NCI-H774 (cell line): Measurements from ENCODE around the gene RNF212B.
"Not testable (repeated sequence)": the region's sequence is repeated elsewhere in the genome, so short reads cannot be mapped to it uniquely, and the experiment has no call there.

Experiments used
- DNase-seq: peaks from one replicate; lab custom pipeline; 2025; lab: John Stamatoyannopoulos, UW

Gene RNF212B, protein sequence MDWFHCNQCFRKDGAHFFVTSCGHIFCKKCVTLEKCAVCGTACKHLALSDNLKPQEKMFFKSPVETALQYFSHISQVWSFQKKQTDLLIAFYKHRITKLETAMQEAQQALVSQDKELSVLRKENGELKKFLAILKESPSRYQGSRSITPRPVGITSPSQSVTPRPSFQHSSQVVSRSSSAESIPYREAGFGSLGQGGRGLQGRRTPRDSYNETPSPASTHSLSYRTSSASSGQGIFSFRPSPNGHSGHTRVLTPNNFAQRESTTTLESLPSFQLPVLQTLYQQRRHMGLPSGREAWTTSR

DNA sequence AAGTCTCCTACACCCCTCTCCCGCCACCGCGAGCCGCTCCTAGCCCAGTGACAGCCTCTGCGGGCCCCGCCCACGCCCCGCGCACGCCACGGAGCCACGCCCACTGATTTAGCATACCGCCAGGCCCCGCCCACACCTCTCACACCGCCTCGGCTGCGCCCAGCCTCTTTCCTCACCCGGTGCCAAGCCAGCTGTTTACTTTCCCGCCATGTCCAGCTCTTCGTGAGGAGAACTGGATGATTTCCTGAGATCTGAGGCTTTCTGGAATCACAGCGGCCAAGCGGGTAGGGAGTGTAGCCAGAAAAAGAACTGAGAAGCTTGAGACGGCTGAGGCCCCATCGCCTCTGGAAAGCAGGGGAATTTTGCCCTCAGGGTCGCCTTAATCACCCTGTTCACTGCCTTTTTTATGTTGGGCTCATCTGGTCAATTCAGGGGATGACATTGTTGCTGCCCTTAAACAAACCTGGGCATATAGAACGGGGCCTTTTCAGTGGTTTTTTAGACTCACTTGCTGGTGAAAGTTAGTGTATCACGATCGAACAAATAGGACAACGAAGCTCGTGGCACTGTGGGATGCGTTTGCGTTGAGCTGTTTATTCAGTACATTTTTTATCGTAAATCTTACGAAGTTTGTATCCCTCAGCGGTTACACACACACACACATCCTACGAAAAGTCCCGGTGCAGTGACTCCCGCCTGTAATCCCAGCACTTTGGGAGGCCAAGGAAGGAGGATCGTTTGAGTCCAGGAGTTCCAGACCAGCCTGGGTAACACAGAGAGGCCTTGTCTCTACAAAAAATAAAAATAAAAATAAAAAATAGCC, at the start of gene RNF212B:
Gene RNF212B (plus strand): TSS at position 165 of the 823 bp plus-strand sequence. CDS start 2,410 bp downstream, outside the sequence.
- peak; percentile 82 for DNase-seq

DNA sequence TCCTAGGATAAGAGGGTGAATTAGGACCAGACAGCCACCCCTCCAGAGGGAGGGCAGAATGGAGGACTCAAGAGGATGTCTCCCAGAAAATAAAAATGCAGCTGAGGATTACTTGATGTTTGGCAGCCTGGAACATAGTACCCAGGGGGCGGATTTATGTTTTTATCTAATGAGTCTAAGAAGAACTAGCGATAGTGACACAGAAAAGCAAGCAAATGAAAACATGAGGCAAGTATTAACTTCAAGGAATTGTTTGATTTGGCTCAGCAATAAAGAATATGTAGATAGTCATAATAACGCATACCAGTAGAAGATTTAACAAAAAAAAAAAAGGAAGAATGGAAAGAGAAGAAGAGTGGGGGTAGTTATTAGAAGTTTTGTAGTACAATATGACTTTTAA, 44.3 kb upstream of the RNF212B start:
- no peak for DNase-seq

DNA sequence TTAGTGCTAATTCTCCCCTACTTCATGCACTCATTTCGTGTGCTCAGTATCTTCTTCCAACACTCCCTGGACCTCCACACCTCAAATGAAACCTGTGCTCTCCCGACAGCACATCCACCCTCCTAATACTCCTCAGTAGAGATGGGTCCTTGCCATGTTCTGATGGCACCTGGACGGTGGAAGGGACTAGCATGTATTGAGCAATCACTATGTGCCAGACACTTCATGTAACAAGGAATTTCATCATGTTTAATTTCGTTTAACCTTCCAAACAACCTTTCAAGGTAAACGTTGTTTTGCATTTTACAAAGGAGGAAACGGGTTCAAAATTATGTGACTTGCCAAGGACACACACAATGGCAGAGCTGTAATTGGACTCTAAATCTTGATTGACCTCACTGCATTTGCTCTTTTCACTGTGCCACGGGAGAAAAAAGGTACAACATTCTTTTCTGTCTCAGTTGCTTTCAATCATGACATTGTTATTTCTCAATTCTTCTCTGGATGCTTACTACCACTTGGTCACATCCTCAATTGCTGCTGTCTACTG, 42.1 kb upstream of the RNF212B start:
- DNase-seq, result no peak

DNA sequence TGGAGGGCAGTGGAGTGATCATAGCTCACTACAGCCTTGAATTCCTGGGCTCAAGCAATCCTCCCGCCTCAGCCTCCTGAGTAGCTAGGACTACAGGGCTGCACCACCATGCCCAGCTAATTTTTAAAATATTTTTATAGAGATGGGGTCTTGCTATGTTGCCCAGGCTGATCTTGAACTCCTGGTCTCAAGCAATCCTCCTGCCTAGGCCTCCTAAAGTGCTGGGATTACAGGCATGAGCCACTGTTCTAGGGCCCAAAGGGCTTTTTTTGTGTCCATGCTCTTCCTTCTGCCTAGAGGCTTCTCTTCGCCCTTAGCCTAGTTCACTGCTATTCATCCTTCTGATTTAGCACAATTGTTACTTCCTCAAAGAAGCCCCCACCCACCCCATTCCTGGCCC, 41.2 kb upstream of the RNF212B start:
- not testable (repeated sequence) for DNase-seq

DNA sequence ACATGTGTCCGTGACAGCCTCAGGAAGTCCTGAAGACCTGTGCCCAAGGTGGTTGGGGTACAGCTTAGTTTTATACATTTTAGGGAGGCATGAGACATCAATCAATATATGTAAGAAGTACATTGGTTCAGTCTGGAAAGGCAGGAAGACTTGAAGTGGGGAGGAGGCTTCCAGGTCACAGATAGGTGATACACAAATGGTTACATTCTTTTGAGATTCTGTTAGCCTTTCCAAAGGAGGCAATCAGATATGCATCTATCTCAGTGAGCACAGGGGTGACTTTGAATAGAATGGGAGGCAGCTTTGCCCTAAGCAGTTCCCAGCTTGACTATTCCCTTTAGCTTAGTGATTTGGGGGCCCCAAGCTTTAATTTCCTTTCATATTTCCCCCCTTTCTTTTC, 38.6 kb upstream of the RNF212B start:
- DNase-seq, result not testable (repeated sequence)

DNA sequence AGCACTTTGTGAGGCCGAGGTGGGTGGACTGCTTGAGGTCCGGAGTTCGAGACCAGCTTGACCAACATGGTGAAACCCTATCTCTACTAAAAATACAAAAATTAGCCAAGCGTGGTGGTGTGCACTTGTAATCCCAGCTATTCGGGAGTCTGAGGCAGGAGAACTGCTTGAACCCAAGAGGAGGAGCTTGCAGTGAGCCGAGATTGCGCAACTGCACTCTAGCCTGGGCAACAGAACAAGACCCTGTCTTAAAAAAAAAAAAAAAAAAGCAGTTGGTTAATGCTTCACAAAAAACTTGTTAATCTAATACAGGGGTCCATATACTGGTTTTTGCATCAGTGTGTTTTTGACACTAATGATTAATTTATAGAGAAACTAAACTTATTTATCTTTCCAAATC, 35.7 kb upstream of the RNF212B start:
- no peak for DNase-seq

DNA sequence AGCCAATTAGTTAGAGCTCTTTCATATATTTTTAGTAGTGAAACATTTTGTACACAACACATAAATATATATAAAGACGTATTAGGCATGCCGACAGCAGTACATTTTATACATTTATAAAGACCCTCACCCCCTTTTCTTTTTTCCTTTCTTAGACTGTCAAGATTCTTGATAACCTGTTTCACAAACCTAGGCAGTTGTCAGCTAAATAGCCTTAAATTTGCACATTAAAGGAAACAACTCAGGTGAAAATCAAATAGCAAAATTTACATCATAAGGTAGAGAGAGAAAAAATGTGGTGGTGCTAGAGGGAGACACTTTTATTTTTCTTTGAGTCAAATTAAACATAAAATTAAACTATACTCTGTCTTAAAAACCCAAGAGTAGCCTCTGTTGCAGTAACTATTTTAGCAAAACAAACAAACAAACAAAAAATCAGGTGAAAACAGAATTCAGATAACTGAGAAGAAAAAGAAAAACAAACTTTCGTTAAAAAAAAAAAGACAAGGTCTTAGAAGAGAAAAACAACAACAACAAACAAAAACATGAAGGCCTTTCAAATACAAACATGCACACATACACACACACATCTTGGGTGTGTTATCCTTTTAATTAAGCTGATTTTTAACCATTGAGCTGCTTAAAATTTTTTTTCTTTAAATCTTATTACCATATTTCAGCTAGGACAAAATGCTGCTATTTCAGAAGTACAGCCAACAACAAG, 31.2 kb upstream of the RNF212B start:
- no peak for DNase-seq

DNA sequence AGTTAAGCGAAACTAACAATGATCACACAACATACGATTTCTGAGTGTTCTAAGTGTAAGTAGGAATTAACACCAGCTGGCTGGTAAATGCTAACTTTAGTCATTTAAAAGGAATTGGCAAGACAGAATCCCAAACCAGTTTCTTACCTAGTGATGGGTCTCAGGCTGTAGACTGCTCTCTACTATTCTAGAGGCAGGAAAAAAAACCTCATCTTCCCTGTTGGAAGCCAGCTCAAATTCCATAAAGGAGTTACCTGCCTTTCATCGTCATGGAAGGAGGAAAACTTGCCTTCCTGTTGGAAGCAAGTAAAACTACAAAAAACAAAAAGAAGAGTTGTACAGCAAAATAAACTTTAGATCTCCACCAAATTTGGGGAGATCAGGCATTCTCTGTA, 30.6 kb upstream of the RNF212B start:
- no peak for DNase-seq

DNA sequence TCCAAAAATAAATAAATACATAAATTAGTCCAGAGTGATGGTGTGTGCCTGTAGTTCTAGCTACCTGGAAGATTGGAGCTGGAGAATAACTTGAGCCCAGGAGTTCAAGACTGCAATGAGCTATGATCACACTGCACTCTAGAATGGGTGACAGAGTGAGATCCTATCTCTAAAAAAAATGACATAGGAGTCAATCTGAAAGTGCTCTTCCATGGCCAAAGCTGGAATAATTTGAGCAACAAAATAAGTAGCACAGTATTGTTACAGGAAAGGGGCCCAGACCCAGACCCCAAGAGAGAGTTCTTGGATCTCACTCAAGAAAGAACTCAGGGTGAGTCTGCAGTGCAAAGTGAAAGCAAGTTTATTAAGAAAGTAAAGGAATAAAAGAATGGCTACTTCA, 29.4 kb upstream of the RNF212B start:
- DNase-seq, result no peak

DNA sequence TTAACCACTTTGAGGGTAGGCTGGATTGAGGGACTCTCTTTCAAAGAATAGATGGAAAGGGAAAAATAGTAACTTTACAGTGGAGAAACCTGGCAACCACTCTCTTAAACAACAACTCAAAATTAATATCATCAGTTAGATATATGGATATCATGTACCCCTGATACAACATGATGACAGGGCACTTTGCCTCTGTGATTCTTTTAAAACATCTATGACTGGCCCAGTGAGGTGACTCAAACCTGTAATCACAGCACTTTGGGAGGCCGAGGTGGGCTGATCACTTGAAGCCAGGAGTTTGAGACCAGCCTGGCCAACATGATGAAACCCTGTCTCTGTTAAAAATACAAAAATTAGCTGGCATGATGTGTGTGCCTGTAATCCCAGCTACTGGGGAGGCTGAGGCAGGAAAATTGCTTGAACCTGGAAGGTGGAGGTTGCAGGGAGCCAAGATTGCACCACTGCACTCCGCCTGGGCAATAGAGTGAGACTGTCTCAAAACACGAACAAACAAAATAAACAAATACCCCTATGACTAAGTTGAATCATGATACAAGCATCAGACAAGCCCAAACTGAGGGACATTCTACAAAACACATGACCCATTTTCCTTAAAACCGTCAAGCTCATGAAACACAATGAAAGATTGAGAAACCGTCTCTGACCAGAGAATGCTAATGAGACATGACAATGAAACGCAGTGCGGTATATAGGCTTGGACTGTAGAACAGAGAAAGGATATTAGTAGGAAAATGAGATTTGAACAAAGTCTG, 27.9 kb upstream of the RNF212B start:
- DNase-seq, result no peak

DNA sequence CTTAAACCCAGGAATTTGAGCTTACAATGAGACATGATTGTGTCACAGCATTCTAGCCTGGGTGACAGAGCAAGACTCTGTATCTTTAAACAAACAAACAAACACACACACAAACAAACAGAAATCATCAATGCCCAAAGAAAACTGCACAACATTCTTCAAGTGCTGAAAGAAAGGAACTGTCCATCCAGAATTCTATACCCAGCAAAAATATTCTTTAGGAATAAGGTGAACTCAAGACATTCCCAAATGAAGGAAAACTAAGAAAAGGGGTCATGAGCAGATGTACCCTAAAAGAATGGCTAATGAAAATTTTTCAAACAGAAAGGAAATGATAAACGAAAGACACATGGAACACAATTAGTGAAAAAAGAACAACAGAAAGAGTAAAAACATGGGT, 22.3 kb upstream of the RNF212B start:
- DNase-seq, result no peak

DNA sequence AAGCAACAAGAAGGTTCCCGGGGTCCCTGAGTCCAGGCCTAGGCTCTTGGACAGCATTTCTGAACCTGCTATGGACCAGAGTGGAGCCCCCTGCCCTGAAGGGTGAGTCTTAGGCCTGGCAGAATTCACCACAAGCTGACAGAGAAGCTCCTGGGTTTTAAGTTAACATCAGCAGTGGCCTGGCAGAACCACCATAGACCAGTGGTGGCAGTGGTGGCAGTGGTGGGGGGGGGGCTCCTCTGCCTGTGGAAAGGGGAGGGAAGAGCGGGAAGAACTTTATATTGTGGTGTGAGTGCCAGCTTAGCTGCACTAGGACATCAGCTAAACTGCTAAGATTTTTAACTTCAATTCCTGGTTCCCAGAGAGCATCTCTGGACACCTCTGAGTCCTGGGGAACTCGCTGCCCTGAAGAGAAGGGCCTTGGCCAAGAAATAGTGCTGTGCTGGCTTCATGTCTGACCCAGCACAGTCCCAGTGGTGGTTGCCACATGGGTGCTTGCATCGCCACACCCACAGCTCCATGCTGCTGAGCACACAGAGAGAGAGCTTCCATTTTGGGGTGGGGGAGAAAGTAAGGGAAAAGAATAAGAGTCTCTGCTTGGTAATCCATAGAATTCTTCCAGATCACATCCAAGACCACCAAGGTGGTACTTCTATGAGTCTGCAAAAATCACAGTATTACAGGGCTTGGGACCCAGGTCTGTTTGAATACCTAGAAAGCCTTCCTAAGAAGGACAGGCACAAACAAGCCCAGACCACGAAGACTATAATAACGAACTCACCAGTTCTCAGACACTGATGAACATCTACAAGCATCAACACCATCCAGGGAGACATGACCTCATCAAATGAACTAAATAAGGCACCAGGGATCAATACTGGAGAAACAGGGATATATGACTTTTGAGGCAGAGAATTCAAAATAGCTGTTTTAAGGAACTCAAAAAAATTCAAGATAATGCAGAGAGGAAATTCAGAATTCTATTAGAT, 20.4 kb upstream of the RNF212B start:
- no peak for DNase-seq

DNA sequence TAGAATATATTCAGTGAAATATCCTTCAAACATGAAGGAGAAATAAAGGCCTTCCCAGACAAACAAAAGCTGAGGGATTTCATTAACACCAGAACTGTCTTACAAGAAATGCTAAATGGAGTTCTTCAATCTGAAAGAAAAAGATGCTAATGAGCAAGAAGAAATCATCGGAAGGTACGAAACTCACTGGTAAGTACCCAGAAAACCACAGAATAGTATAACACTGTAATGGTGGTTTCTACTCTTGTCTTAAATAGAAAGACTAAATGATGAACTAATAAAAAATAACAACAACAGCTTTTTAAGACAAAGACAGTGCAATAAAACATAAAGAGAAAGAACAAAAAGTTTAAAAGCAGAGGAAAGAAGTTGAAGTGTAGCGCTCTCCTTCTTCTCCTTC, 18.7 kb upstream of the RNF212B start:
- DNase-seq, result no peak

DNA sequence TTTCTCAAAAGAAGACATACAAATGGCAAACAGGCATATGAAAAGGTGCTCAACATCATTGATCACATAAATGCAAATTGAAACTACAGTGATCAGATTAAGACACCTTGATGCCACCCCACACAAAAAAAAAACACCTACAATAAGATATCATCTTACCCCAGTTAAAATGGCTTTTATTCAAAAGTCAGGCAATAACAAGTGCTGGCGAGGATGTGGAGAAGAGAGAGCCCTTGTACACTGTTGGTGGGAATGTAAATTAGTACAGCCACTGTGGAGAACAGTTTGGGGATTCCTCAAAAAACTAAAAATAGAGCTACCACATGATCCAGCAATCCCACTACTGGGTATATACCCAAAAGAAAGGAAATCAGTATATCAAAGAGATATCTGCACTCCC, 12.8 kb upstream of the RNF212B start:
- not testable (repeated sequence) for DNase-seq

DNA sequence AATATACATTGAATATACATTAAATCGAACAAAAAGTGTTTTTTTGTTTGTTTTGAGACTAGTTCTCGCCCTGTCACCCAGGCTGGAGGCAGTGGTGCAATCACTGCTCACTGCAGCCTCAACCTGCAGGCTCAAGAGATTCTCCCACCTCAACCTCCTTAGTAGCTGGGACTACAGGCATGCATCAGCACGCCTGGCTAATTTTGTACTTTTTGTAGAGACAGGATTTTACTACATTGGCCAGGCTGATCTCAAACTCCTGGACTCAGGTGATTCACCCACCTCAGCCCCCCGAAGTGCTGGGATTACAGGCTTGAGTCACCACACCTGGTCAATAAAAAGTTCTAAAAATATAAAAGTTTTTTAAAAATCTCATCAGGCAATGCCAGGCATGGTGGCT, 10.2 kb upstream of the RNF212B start:
- no peak for DNase-seq

DNA sequence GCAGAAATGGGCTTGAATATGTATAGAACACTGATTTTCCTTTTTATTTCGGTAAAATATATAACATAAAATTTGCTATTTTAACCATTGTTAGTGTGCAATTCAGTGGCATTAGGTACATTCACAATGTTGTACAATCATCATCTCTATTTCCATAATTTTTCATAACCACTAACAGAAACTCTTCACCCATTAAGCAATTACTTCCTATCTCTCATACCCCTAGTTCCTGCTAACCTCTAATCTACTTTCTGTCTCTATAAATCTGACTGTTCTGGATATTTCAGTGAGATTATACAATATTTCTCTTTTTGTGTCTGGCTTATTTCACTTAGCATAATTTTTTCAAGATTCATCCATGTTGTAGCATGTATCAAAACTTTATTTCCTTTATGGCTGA, 8.9 kb upstream of the RNF212B start:
- DNase-seq, result no peak

DNA sequence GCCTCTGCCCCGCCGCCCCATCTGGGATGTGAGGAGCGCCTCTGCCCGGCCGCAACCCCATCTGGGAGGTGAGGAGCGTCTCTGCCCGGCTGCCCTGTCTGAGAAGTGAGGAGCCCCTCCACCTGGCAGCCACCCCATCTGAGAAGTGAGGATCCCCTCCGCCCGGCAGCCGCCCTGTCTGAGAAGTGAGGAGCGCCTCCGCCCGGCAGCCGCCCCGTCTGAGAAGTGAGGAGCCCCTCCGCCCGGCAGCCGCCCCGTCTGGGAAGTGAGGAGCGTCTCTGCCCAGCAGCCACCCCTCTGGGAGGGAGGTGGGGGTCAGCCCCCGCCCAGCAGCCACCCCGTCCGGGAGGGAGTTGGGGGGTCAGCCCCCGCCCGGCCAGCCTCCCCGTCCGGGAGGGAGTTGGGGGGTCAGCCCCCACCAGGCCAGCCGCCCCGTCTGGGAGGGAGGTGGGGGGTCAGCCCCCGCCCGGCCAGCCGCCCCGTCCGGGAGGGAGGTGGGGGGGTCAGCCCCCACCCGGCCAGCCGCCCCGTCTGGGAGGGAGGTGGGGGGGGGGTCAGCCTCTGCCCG, 5.4 kb upstream of the RNF212B start:
- DNase-seq, result not testable (repeated sequence)

DNA sequence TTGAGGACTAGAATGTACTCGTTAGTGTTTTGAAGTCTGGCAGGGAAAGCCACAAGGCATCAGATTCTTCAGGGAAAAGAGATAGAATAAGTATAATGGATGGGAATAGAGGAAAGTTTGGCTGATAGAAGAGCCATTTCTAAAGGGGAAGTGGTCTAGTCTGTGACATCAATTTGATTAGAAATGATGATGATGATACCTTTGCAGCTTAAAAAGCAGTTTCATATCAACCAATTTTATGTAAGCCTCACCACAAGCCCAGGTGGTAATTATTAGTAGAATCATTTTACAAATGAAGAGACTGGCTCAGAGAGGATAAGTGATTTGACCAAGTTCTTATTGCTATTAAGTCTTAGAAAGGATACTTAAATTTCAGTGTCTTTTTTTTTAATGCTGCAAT, 2.9 kb downstream of the RNF212B start:
- no peak for DNase-seq

DNA sequence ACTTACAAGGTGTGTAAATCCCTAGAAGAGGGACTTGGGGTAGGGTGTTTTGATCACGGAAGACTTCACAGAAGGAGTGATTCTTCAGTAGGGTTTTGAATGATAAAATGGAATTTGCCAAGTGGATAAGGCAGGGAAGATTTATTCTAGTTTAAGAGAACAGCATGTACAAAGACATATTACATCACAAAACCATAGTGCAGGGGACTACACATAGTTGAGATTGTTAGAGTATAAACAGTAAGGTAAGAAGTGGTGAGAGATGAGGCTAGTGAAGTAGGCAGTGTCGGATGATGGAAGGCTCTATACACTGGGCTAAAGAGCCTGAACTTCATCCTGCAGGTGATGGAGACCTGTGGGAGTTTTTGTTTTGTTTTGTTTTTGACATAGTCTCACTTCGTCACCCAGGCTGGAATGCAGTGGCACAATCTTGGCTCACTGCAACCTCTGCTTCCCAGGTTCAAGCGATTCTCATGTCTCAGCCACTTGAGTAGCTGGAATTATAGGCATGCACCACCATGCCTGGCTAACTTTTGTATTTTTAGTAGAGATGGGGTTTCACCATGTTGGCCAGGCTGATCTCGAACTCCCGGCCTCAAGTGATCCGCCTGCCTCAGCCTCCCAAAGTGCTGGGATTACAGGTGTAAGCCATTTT, 3.5 kb downstream of the RNF212B start:
- not testable (repeated sequence) for DNase-seq

DNA sequence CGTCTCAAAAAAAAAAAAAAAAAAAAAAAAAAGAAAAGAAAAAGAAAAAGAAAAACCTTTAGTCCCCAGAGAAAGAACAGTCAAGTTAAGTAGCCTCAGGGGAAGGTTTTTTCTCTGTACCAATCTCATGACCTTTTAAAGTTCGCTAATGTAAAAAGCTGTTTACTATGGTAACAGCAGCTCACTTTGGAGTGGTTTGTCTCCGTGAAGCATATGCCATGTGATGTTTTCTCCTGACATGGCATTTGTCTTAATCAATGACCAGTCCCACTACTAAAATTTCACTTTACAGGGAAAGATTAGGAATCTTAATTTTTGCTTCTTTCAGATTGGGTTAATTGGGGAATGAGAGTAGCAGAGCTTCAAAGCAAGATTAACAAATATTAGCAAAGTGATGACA, 4.3 kb downstream of the RNF212B start:
- DNase-seq, result no peak
